ENCODE data around the gene GCGR. TPM values are rescaled to one million over a fixed set of nuclear protein-coding genes. Genes with fewer than 3 reads are reported as not detected.

The GCGR gene
- total RNA-seq, 2 donors from 2014 or later, result 0.52 to 5.3 TPM

DNA sequence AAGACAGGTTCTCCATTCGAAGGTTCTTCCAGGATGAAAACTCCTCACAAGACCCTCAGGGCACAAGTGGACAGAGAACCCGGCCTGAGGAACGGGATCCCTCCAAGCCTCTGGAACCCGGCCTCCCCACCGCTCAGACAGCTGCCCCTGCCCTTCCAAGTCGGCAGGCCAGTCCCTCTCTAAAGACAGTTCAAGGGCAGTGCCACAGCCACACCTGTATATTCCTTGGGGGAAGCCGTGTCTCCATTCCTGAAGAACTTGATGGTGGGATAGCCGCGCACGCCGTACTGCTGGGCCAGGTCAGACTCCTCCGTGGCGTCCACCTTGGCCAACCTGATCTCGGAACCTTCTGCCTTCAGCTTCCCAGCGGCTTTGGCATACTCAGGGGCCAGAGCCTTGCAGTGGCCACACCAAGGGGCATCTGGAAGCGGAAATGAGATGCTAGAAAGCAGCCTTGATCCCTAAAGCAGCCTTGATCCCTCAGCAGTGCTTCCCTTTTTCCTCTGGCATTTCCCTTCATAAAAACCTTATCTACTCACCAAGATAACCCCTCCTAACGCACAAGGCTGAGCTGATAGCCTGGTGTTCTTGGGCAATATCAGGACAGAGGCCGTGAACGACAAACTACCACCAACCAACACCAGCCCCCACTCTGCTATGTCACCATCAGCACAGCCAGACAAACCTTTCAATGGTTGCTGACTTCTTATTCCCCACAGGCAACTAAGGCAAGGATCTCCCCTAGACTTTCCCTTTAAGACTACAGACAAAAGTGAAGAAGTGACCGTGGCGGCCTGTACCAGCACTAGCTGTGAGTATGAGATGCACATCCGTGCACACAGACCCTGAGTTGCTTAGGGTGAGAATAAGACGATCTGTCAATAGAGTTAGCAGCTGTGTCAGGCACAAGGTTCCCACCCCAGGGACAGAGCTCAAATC is 55.3 kb downstream of the GCGR start:
- Histone ChIP-seq H3K4me1 (peaks cover 72% of the 10 kb centered on the region), H3K36me3 (replicated peaks in 1 of 2; ENCODE audit: insufficient read depth in 1 of 2, low read depth in 2 of 2) (peaks cover 0 to 3% of the 10 kb centered on the region in 2 donors)
- no peak for DNase-seq

DNA sequence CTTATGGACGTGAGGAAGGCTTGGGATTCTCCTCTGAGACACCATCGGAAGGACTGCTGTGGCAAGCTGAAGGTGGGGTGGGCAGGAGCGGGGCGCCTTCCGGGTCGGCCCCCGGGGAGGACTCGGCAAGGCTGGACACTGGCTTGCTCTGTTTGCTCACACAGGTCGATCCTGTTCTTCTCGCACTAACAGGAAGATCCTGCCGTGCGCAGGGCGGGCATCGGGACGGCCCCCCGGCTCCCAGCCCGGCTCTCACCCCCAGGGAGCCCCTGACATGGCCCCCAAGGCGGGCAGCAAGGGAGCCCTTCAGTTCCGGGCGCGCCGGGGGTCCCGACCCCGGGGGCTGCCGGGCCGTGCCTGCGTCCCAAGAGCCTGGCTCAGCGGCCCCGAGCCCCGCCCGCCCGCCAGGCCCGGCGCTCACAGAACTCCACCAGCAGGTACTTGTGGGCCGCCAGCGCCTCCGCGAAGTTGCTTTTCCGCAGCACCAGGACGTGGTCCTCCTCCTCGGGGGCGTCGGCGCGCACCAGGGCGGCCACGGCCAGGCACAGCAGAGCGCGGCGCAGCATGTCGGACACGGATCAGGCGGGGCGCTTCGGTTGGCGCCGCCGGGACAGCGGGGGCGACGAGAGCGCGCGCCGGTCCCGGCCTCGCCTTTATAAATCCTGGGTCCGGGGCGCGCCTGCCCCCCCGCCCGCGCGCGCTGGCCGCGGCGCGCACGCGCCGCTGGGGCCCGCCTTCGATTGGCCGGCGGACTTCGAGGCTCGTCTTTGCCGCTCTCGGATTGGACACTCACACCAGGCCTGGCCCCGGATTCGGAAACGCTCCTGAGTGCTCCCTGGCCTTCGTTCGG is 56.2 kb downstream of the GCGR start, which contains the start of gene P4HB:
P4HB (minus strand) TSS at position 630 of the 850 bp plus-strand sequence; CDS start at position 566, 64 bp downstream.
- peak within 1 kb of the TSS; percentile 95 to 100 (median 98) for H3K27ac ChIP-seq
- H3K27me3 ChIP-seq, result no peaks in the 10 kb centered on the region
- ATAC-seq (peak; percentile 83), DNase-seq (no peak)
- peak within 1 kb of the TSS; percentile 85 to 94 for H3K4me3 ChIP-seq
- H3K36me3 ChIP-seq (replicated peaks in 1 of 2; ENCODE audit: insufficient read depth in 1 of 2, low read depth in 2 of 2), result peaks cover 0 to 3% of the 10 kb centered on the region in 2 donors
- peaks cover 72% of the 10 kb centered on the region for H3K4me1 ChIP-seq
- 0% methylated on average over 13 to 95 of the region's 95 CpGs for WGBS, 2 donors
- TF ChIP-seq POLR2A (IDR thresholded peaks at IDR 0.05), result peak; percentile 50 to 93 (median 56)
- TF ChIP-seq, protein P1, sequence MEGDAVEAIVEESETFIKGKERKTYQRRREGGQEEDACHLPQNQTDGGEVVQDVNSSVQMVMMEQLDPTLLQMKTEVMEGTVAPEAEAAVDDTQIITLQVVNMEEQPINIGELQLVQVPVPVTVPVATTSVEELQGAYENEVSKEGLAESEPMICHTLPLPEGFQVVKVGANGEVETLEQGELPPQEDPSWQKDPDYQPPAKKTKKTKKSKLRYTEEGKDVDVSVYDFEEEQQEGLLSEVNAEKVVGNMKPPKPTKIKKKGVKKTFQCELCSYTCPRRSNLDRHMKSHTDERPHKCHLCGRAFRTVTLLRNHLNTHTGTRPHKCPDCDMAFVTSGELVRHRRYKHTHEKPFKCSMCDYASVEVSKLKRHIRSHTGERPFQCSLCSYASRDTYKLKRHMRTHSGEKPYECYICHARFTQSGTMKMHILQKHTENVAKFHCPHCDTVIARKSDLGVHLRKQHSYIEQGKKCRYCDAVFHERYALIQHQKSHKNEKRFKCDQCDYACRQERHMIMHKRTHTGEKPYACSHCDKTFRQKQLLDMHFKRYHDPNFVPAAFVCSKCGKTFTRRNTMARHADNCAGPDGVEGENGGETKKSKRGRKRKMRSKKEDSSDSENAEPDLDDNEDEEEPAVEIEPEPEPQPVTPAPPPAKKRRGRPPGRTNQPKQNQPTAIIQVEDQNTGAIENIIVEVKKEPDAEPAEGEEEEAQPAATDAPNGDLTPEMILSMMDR (IDR thresholded peaks at IDR 0.05), result no peak
- intact Hi-C loops (cut with DNase I), result no loop called here
- no peaks in the 10 kb centered on the region for H3K9me3 ChIP-seq

More for the DNA sequence above, 55.3 kb downstream of the GCGR start:
- H3K27me3 ChIP-seq, result no peaks in the 10 kb centered on the region
- intact Hi-C loops (cut with DNase I), result no loop called here
- no peak for ATAC-seq
- H3K27ac ChIP-seq, result peak overlapping the region; percentile 89 to 97 (median 96)
- H3K9me3 ChIP-seq, result no peaks in the 10 kb centered on the region
- H3K4me3 ChIP-seq, result peak overlapping the region; percentile 85 to 86
- TF ChIP-seq, protein P1 (IDR thresholded peaks at IDR 0.05), result no peak
- peak in 1 of 3 donors; percentile 5 for TF ChIP-seq POLR2A (IDR thresholded peaks at IDR 0.05)
- WGBS, 2 donors, result 7 to 23% methylated on average over 10 to 23 of the region's 23 CpGs

DNA sequence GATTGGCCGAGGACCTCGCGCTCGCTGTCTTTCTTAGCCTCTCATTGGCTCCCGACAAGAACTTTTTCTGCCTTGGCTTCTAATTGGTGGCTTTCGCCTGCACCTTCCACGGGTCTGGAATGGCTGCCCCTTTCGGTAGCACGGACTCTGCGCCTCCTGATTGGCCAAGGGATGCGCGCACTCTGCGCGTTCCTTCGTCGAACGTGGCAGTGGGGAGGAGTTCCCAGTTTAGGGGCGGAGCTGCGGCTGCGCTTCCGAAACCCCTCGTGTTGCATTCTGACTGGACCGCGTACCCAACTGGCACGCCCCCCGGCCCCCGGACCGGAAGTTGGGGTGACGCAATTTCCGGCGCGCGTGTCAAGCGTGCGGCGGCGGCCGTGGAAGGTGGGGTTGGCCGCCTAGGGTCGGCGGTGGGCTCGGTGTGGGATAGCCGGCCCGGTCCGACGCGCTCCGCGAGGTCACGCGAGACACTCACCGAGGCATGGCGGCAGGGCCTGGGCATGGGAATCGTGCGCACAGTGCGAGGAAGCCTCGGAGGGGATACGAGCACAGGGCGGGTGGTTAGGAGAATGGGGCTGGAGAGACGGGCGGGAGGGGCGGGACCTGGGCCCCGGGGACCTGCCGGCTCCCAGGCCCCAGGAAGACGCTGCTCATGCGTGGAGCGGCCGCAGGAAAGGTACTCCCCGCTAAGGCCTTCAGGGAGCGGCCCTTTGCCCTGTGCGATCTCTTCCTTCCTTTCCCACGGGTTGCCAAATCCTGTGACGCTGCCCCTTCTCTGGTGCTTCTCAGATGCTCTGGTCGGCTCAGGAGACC is 57.0 kb downstream of the GCGR start:
- H3K4me3 ChIP-seq, result peak overlapping the region; percentile 33 to 94
- no peaks in the 10 kb centered on the region for H3K27me3 ChIP-seq
- DNase-seq (peak; percentile 99 to 100 (median 99)), ATAC-seq (peak; percentile 86)
- no peaks in the 10 kb centered on the region for H3K9me3 ChIP-seq
- intact Hi-C loops (cut with DNase I), result no loop called here
- peak overlapping the region; percentile 95 to 100 (median 98) for H3K27ac ChIP-seq
- peaks cover 0 to 3% of the 10 kb centered on the region in 2 donors for H3K36me3 ChIP-seq (replicated peaks in 1 of 2; ENCODE audit: insufficient read depth in 1 of 2, low read depth in 2 of 2)
- peaks cover 72% of the 10 kb centered on the region for H3K4me1 ChIP-seq
- TF ChIP-seq POLR2A (IDR thresholded peaks at IDR 0.05), result peak; percentile 93 to 98 (median 96)
- TF ChIP-seq, protein P1 (IDR thresholded peaks at IDR 0.05), result peak in 5 of 7 experiments; percentile 16 to 75 (median 71)
- WGBS, 2 donors, result 0% methylated on average over 3 to 74 of the region's 74 CpGs

DNA sequence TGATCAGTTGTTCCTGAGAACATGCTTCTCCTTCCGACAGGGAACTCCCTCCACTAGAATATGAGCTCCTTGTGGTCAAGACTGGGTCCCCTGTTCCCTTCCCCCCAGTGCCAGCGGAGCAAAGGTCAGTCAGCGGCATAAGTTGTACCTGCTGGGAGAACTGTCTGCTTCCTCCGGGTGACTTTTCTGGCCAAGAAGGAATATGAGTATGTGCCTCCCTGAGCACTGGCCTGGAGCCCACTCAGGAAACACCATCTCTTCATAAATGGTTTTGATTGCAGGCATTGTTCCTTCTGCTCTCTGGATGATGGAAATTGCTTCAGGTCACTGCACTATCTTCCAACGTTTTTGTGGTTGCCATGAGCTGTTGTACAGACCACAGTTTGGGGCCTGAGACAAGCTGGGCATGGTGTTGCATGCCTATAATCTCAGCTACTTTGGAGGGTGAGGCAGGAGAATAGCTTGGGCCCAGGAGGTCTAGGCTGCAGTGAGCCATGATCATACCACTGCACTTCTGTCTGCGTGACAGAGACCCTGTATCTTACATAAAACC is 59.2 kb downstream of the GCGR start:
- Histone ChIP-seq H3K36me3 (replicated peaks in 1 of 2; ENCODE audit: insufficient read depth in 1 of 2, low read depth in 2 of 2) (no peaks in the 10 kb centered on the region), H3K27me3 (no peaks in the 10 kb centered on the region), H3K27ac (peak overlapping the region; percentile 60 to 98 (median 96)), H3K9me3 (no peaks in the 10 kb centered on the region), H3K4me1 (peaks cover 76% of the 10 kb centered on the region), H3K4me3 (no peak overlapping the region)
- 25 to 48% methylated on average over 6 of the region's 6 CpGs for WGBS, 2 donors
- TF ChIP-seq POLR2A (IDR thresholded peaks at IDR 0.05), result peak in 2 of 3 donors; percentile 10 to 41
- TF ChIP-seq, protein P1 (IDR thresholded peaks at IDR 0.05), result no peak
- intact Hi-C loops (cut with DNase I), result no loop called here
- DNase-seq (peak in 3 of 4 donors; percentile 59 to 72 (median 70)), ATAC-seq (no peak)

All from body of pancreas (tissue), 4 donors.